ENCODE results near the gene CBL. TPM values are rescaled to one million over a fixed set of nuclear protein-coding genes. Genes with fewer than 3 reads are reported as not detected.

The CBL gene
- polyA plus RNA-seq, 3 donors, result 7.6 to 24.0 (median 23.1) TPM

- Mint-ChIP-seq H3K9me3 (no peaks in the 10 kb centered on the region), H3K4me1 (peaks cover 8% of the 10 kb centered on the region), H3K27me3 (ENCODE audit: low read depth in 3 of 3) (peaks cover 7 to 14% (median 13%) of the 10 kb centered on the region in 3 donors), H3K36me3 (no peaks in the 10 kb centered on the region), H3K4me3 (no peak overlapping the region), H3K27ac (no peak overlapping the region)
- H3K27ac ChIP-seq (ENCODE audit: low read depth in 1 of 2, low read length in 2 of 2), result no peak overlapping the region
- no peak for TF ChIP-seq CTCF (IDR thresholded peaks at IDR 0.05)
- no peak overlapping the region for H3K4me3 ChIP-seq (replicated peaks in 1 of 3; ENCODE audit: low read depth in 2 of 3, low read length in 3 of 3)
- peaks cover 12 to 14% of the 10 kb centered on the region in 2 donors for H3K4me1 ChIP-seq (ENCODE audit: control insufficient read depth in 1 of 2, insufficient read depth in 2 of 2, low read length in 2 of 2)
- intact Hi-C loops (cut with micrococcal nuclease), result no loop called here
- H3K4me2 ChIP-seq (replicated peaks; ENCODE audit: extremely low read depth, low read length, poor library complexity, severe bottlenecking), result no peak overlapping the region
- no peak overlapping the region for H3K9ac ChIP-seq (ENCODE audit: insufficient read depth, low read length, poor library complexity, severe bottlenecking)
- DNase-seq, result no peak
- no peaks in the 10 kb centered on the region for H3K36me3 ChIP-seq (replicated peaks in 1 of 2; ENCODE audit: control insufficient read depth in 1 of 2, insufficient read depth in 2 of 2, low read length in 2 of 2)
- H3K27me3 ChIP-seq (ENCODE audit: control insufficient read depth in 2 of 2, insufficient read depth in 2 of 2, low read length in 2 of 2), result no peaks in the 10 kb centered on the region
- peaks cover 8% of the 10 kb centered on the region for H3K79me2 ChIP-seq (ENCODE audit: insufficient read depth, low read length)
- no peaks in the 10 kb centered on the region for H3K9me3 ChIP-seq (replicated peaks in 1 of 2; ENCODE audit: control insufficient read depth in 1 of 2, insufficient read depth in 1 of 2, low read length in 2 of 2)
- H4K20me1 ChIP-seq (ENCODE audit: insufficient read depth, low read length), result no peaks in the 10 kb centered on the region
- WGBS (ENCODE audit: insufficient coverage), result 15% methylated on average over 1 of the region's 1 CpG
- H2AFZ ChIP-seq (ENCODE audit: insufficient read depth, low read depth, low read length, poor library complexity, severe bottlenecking), result no peak overlapping the region
Observed at GRCh38 chr11:119330237-119330636, 124.1 kb downstream of the CBL start.

- H3K79me2 ChIP-seq (ENCODE audit: insufficient read depth, low read length), result peaks cover 27% of the 10 kb centered on the region
- H2AFZ ChIP-seq (ENCODE audit: insufficient read depth, low read depth, low read length, poor library complexity, severe bottlenecking), result peak overlapping the region; percentile 94
Observed at GRCh38 chr11:119332111-119332765, 126.1 kb downstream of the CBL start.

More at GRCh38 chr11:119332111-119332765, 126.1 kb downstream of the CBL start:
- Mint-ChIP-seq H3K4me3 (no peak overlapping the region), H3K27me3 (ENCODE audit: low read depth in 3 of 3) (peaks cover 6 to 14% (median 12%) of the 10 kb centered on the region in 3 donors), H3K9me3 (no peaks in the 10 kb centered on the region), H3K36me3 (peaks cover 8 to 14% of the 10 kb centered on the region in 2 donors), H3K27ac (peak overlapping the region in 2 of 7 donors; percentile 31 to 43), H3K4me1 (peaks cover 19% of the 10 kb centered on the region)
- Histone ChIP-seq H3K9me3 (replicated peaks in 1 of 2; ENCODE audit: control insufficient read depth in 1 of 2, insufficient read depth in 1 of 2, low read length in 2 of 2) (no peaks in the 10 kb centered on the region), H3K27ac (ENCODE audit: low read depth in 1 of 2, low read length in 2 of 2) (no peak overlapping the region), H3K4me1 (ENCODE audit: control insufficient read depth in 1 of 2, insufficient read depth in 2 of 2, low read length in 2 of 2) (peaks cover 15 to 21% of the 10 kb centered on the region in 2 donors), H4K20me1 (ENCODE audit: insufficient read depth, low read length) (no peaks in the 10 kb centered on the region), H3K4me3 (replicated peaks in 1 of 3; ENCODE audit: low read depth in 2 of 3, low read length in 3 of 3) (no peak overlapping the region), H3K4me2 (replicated peaks; ENCODE audit: extremely low read depth, low read length, poor library complexity, severe bottlenecking) (no peak overlapping the region), H3K36me3 (replicated peaks in 1 of 2; ENCODE audit: control insufficient read depth in 1 of 2, insufficient read depth in 2 of 2, low read length in 2 of 2) (peaks cover 0 to 9% of the 10 kb centered on the region in 2 donors), H3K9ac (ENCODE audit: insufficient read depth, low read length, poor library complexity, severe bottlenecking) (no peak overlapping the region), H3K27me3 (ENCODE audit: control insufficient read depth in 2 of 2, insufficient read depth in 2 of 2, low read length in 2 of 2) (no peaks in the 10 kb centered on the region)
- no peak for TF ChIP-seq CTCF (IDR thresholded peaks at IDR 0.05)
- DNase-seq, result no peak
- intact Hi-C loops (cut with micrococcal nuclease), result no loop called here
- 100% methylated on average over 2 of the region's 4 CpGs for WGBS (ENCODE audit: insufficient coverage)

Data from CD14-positive monocyte (primary cell).